ENCODE data around the gene NT5DC3. TPM values are rescaled to one million over a fixed set of nuclear protein-coding genes. Genes with fewer than 3 reads are reported as not detected.

Gene NT5DC3
- total RNA-seq (2014; rRNA removed; shearing (Covaris generic); ENCODE audit: low replicate concordance) = 4.5 and 6.6 TPM in 2 replicates

- peak; percentile 56 for DNase-seq (ENCODE audit: low read depth)
- in situ Hi-C loops (cut with HindIII; ENCODE audit: low pct_unique_long_range_greater_than_20kb, low sequenced_read_pairs) = no loop called here
Observed at GRCh38 chr12:103840876-103841689, at the start of gene NT5DC3. Gene NT5DC3 (minus strand): TSS chr12:103841234. CDS start chr12:103841156, 78 bp downstream.

GRCh38 chr12:103887738-103888137 lies 46.7 kb upstream of the NT5DC3 start:
- no peak for DNase-seq (ENCODE audit: low read depth)
- in situ Hi-C loops (cut with HindIII; ENCODE audit: low pct_unique_long_range_greater_than_20kb, low sequenced_read_pairs) = no loop called here

DNA sequence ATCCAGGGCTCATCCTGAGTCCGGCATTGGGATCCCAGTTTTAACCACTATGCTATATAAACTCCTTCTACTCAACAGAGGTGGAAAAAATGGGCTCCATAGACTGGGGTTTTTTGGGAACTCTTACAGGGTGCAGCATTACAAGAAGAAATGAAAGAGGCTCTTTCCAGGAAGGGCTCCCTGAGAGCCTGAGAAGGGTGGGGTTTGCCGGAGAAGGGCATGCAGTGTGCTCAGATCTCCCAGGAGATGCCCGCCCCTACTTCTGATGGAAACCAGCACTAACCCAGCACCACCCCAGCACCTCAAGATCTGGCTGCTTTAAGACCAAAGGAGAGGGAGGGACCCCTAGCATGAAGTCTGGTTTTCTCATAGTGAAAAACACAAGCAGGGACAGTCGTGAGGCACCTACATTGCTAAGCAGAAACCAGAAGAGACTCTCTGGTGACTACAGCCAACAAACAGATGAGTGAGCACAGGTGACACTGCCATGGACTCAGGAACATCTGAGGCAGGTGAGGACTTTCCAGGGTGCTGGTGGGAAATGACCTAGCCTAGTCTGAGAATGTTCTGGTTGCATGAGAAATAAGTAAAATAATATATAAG lies 45.3 kb upstream of the NT5DC3 start:
- no peak for DNase-seq (ENCODE audit: low read depth)
- in situ Hi-C loops (cut with HindIII; ENCODE audit: low pct_unique_long_range_greater_than_20kb, low sequenced_read_pairs) = no loop called here

DNA sequence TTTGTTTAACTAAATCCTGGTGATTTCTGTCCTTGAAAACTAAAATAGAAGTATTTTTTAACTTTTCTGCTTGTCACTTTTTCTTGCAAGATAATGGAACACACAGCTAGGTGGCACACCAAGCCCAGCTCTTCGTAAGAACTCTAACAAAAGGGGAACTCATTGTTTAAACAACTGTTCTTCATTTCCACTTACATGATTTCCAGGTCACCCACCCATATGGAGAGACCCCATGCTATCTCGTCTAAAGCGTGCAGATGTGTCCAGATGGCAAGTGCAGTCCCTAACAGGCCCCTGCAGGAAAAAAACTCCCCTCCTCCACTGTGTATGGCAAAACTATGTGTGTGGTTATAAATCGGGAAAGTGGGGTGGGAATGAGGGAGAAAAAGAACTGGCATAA lies 43.3 kb upstream of the NT5DC3 start:
- DNase-seq (ENCODE audit: low read depth) = no peak
- in situ Hi-C loops (cut with HindIII; ENCODE audit: low pct_unique_long_range_greater_than_20kb, low sequenced_read_pairs) = no loop called here

DNA sequence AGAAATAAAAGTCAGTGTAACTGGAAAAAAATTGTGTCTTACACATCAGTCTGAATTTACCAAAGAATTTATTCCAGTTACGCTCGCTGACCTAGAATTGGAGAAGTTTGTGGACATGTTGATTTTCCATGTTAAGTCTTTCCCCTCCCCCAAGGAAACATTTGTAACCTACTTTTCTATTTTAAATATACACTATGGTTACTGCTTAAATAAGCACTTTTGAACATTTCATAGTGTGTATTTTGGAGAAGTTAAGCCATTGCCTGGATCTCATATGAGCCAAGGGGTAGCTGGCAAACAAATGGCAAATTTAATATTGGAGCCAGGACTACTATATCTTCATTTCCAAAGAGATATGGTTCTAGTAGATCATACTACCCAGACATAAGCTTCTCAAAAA lies 42.9 kb upstream of the NT5DC3 start:
- no peak for DNase-seq (ENCODE audit: low read depth)
- in situ Hi-C loops (cut with HindIII; ENCODE audit: low pct_unique_long_range_greater_than_20kb, low sequenced_read_pairs) = no loop called here

- no peak for DNase-seq (ENCODE audit: low read depth)
- in situ Hi-C loops (cut with HindIII; ENCODE audit: low pct_unique_long_range_greater_than_20kb, low sequenced_read_pairs) = no loop called here
Observed at GRCh38 chr12:103882861-103883596, 42.0 kb upstream of the NT5DC3 start.

DNA sequence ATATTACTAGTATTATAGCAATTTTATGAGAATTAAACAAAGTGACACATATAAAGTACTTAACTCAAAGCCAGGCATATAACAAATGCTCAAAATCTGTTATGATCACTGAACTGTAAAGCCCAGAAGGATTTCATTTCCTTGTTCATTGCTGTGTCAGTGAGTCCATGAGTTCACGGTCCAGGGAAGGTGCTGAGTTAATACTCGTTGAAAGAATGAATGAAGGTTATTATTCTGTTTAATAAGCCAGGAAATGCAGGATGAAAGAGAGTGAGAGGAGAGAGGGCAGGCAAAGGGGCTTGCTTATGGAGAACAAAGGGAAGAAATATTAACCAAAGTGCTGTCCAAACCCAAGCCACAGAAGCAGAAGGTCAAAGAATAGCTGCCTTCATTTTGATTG lies 40.2 kb upstream of the NT5DC3 start:
- in situ Hi-C loops (cut with HindIII; ENCODE audit: low pct_unique_long_range_greater_than_20kb, low sequenced_read_pairs) = no loop called here
- DNase-seq (ENCODE audit: low read depth) = peak; percentile 37

GRCh38 chr12:103880299-103881142 lies 39.5 kb upstream of the NT5DC3 start:
- peak; percentile 37 for DNase-seq (ENCODE audit: low read depth)
- in situ Hi-C loops (cut with HindIII; ENCODE audit: low pct_unique_long_range_greater_than_20kb, low sequenced_read_pairs) = no loop called here

DNA sequence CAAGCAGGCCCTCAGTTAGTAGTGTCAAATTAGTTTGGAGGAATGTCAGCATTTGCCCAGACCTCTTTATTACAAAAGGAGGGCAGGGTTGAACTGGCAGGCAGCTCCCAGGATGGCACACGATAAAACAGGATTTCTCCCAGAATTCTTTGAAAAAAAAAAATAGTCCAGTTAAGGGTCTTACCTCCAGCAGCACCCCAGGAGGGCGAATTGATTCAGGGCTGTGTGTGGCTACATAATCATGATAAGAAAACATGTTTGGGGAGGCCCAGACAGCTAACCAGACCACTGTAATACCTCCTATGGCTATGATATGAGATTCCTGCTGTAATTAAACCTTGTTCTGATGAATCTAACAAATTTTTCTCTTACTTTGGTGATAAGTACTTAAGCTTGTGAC lies 38.8 kb upstream of the NT5DC3 start:
- DNase-seq (ENCODE audit: low read depth) = no peak
- in situ Hi-C loops (cut with HindIII; ENCODE audit: low pct_unique_long_range_greater_than_20kb, low sequenced_read_pairs) = no loop called here

DNA sequence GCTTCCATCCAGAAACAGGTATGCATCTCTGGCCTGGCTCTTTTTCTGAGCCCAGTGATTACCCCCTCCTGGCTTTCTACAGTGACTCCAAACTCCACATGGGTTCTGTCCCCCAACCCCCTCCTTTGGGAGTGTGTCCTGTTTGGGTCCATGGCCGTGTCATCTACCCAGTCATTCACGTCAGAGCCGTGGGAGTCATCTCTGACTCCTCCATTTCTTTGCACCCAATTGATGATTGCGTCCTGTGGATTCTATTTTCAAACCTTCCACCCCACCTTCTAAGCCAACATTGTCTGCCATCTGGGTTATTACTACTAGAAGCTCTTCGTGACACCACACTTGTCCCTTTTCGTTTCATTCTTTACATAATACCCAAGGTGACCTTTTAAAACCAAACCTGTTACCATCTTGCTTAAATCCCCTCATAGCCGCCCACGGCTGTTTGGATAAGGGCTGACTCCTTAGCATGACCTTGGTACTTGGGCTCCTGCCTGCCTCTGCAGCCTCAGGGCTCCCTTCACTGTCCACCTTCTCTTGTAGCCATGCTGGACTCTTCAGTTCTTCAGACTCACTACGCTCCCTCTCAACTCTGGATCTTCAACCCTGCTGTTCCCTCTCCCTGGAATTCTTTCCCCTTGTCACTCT lies 38.1 kb upstream of the NT5DC3 start:
- DNase-seq (ENCODE audit: low read depth) = no peak

GRCh38 chr12:103877934-103878510 lies 37.0 kb upstream of the NT5DC3 start:
- in situ Hi-C loops (cut with HindIII; ENCODE audit: low pct_unique_long_range_greater_than_20kb, low sequenced_read_pairs) = no loop called here
- DNase-seq (ENCODE audit: low read depth) = peak; percentile 50

More for the DNA sequence above, 38.1 kb upstream of the NT5DC3 start:
- in situ Hi-C loops (cut with HindIII; ENCODE audit: low pct_unique_long_range_greater_than_20kb, low sequenced_read_pairs) = no loop called here

- DNase-seq (ENCODE audit: low read depth) = no peak
- in situ Hi-C loops (cut with HindIII; ENCODE audit: low pct_unique_long_range_greater_than_20kb, low sequenced_read_pairs) = no loop called here
Observed at GRCh38 chr12:103877288-103877687, 36.3 kb upstream of the NT5DC3 start.

DNA sequence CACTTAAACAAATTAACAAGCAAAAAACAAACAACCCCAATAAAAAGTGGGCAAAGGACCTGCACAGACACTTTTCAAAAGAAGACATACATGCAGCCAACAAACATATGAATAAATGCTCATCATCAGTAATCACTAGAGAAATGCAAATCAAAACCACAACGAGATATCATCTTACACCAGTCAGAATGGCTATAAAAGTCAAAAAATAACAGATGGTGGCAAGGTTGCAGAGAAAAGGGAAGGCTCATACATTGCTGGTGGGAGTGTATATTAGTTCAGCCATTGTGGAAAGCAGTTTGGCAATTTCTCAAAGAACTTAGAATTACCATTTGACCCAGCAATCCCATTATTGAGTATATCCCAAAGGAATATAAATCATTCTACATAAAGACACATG lies 34.6 kb upstream of the NT5DC3 start:
- DNase-seq (ENCODE audit: low read depth) = no peak
- in situ Hi-C loops (cut with HindIII; ENCODE audit: low pct_unique_long_range_greater_than_20kb, low sequenced_read_pairs) = no loop called here

DNA sequence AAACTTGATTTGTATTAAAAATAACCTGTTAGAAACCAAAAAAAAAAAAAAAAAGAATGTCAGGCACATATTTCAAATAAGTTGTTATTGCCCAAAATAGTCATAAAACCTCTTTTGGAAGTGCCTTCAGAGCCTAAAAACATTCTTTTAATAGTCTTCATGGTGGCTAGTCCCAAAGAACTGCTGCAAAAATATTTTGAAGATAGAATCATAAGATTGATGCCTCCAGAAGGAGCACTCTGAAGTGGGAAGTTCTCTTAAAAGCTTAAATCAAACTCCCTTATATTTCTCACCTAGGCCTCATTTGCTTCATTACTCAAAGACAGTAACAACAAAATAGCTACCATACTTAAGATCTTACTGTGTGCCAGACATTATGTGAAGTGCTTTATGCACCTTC lies 27.2 kb upstream of the NT5DC3 start:
- DNase-seq (ENCODE audit: low read depth) = no peak
- in situ Hi-C loops (cut with HindIII; ENCODE audit: low pct_unique_long_range_greater_than_20kb, low sequenced_read_pairs) = no loop called here

GRCh38 chr12:103865151-103865730 lies 24.2 kb upstream of the NT5DC3 start:
- in situ Hi-C loops (cut with HindIII; ENCODE audit: low pct_unique_long_range_greater_than_20kb, low sequenced_read_pairs) = no loop called here
- DNase-seq (ENCODE audit: low read depth) = no peak

DNA sequence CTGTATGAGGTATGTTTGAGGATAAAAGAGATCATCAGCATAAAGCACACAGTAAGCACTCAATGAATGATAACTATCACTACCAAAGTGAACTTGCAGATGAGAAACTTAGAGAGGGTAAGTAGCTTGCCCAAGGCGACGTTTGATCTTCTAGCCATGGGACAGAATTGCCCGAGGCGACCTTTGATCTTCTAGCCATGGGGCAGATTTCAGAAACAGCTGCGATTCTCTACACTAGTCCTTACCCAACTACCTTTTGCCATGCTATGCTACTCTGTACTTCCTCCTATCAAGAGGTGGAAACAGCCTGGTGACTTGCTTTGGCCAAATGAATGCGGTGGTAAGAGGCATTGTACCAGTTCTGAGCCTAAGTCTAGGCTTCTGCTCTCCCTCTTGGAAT lies 23.7 kb upstream of the NT5DC3 start:
- in situ Hi-C loops (cut with HindIII; ENCODE audit: low pct_unique_long_range_greater_than_20kb, low sequenced_read_pairs) = no loop called here
- no peak for DNase-seq (ENCODE audit: low read depth)

DNA sequence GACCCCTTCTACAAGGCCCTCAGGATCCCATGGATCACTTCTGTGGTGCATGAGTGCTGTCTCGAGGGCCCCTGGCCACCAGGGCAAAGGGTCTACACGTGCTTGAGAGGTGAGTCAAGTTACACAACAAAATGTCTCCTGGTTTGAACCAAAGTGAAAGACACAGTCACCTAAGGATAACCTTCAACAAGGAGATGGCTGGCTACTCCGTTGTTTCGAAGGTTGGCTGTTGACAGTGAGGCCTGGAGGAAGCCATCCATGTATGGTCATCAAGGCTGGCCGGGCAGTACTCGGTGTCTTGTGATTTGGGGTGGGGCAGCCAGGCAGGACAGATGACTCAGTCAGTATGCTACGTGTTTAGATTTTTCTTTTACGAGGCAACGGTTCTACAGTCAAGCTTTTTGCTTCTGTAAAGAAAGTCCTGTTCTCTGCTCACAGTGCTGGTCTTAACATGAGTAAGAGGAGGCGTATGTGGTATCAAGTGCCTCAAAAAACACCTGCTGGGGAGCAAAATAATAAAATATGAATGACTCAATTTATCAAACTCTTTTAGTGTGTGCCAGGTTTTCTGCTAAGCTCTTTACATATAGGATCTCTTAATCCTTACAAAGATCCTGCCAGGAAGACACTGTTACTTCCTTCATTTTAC lies 18.0 kb upstream of the NT5DC3 start:
- in situ Hi-C loops (cut with HindIII; ENCODE audit: low pct_unique_long_range_greater_than_20kb, low sequenced_read_pairs) = no loop called here
- peak; percentile 89 for DNase-seq (ENCODE audit: low read depth)

All from Caki2 (cell line).